Stomach (tissue), 9 donors: ENCODE results near the gene FCN1. TPM values are rescaled to one million over a fixed set of nuclear protein-coding genes. Genes with fewer than 3 reads are reported as not detected.

Source experiments
- DNase-seq, 2 donors: peaks; one replicate each; pipeline versions ENCODE4 v3.0.0 to v3.0.0-alpha.2; 2013 to 2019
- H3K27ac ChIP-seq, 5 donors: fragments of 200-600 bp in 4 of 5; sonication (generic) in 4 of 5; one replicate each; pipeline ENCODE4 v1.5.1; 2013 to 2019; ENCODE audit warnings: mild to moderate bottlenecking in 1 of 5, moderate library complexity in 1 of 5
- H3K27me3 ChIP-seq, 3 donors: fragments of 200-600 bp; sonication (generic); one replicate each; pipeline ENCODE4 v1.5.1; 2017 to 2019; ENCODE audit warnings: mixed run types in 1 of 3
- H3K36me3 ChIP-seq, 4 donors: fragments of 200-600 bp; sonication (generic); 1 replicate in 3 of 4; 2 replicates in 1 of 4; pipeline ENCODE4 v1.5.1; 2016 to 2019
- H3K4me1 ChIP-seq, 4 donors: fragments of 200-600 bp; sonication (generic); one replicate each; pipeline ENCODE4 v1.5.1; 2016 to 2019
- H3K4me3 ChIP-seq, 4 donors: fragments of 200-600 bp; sonication (generic) in 3 of 4; one replicate each; pipeline ENCODE4 v1.5.1; 2016 to 2019; ENCODE audit warnings: mild to moderate bottlenecking in 1 of 4
- H3K9me3 ChIP-seq, 4 donors: fragments of 200-600 bp; sonication (generic); one replicate each; pipeline ENCODE4 v1.5.1; 2016 to 2019
- EP300 ChIP-seq: sonication (generic); formaldehyde crosslinking; IDR thresholded peaks from one replicate; pipeline ENCODE4 v1.6.1; 2017; ENCODE audit warnings: antibody characterized with exemption
- POLR2A ChIP-seq, 4 donors: fragments of 450-650 bp; IDR thresholded peaks; one replicate each; pipeline ENCODE4 v1.6.1; 2016; ENCODE audit warnings: antibody characterized with exemption in 4 of 4, control low read depth in 2 of 4, mild to moderate bottlenecking in 1 of 4, moderate library complexity in 1 of 4
- POLR2AphosphoS5 ChIP-seq, 3 donors: sonication (generic); formaldehyde crosslinking; IDR thresholded peaks; one replicate each; pipeline ENCODE4 v1.6.1; 2016; ENCODE audit warnings: antibody characterized with exemption in 3 of 3
- WGBS, 5 donors: extraction: QIAGEN DNeasy Blood & Tissue Kit in 3 of 5; methylation state at CpG; one replicate each; pipeline versions ENCODE4 v1.1.5 to v1.1.7; 2013 to 2018; 5-methylcytosine and 5-hydroxymethylcytosine counted together
- intact Hi-C: fragments of 100-400 bp; cut with DNase I; formaldehyde crosslinking; loops from one replicate; pipeline ENCODE4 v1.15.1; 2023; ENCODE audit warnings: low total_unique reads
- polyA plus RNA-seq, 3 donors: library from polyadenylated mRNA; stranded (reverse); fragments of 200-250 nt; gene quantifications; one replicate each; pipeline ENCODE4 v1.2.3, GENCODE V29; 2013
- total RNA-seq, 5 donors: library from RNA; depleted of rRNA; stranded (reverse); fragments of >200 nt; gene quantifications; one replicate each; pipeline versions ENCODE4 v1.1.0 to v1.2.3, GENCODE V29; 2014 to 2016
- TF ChIP-seq, protein P1 (sequence below), 7 experiments: fragments of 450-650 bp in 4 of 7; fragments of 200-600 bp in 3 of 7; sonication (generic) in 3 of 7; IDR thresholded peaks; one replicate each; pipeline ENCODE4 v1.5.1; 2016 to 2019; ENCODE audit warnings: antibody characterized with exemption in 7 of 7, control low read depth in 2 of 7, mild to moderate bottlenecking in 1 of 7
- donor health status: healthy with polysubstance abuse.
- donor health status: Bipolar disorder and iron deficiency.
- donor health status: healthy.

FCN1 gene
- total and polyA plus RNA-seq, 8 donors, result 0.38 to 2.8 (median 1.7) TPM; not detected in 4

DNA sequence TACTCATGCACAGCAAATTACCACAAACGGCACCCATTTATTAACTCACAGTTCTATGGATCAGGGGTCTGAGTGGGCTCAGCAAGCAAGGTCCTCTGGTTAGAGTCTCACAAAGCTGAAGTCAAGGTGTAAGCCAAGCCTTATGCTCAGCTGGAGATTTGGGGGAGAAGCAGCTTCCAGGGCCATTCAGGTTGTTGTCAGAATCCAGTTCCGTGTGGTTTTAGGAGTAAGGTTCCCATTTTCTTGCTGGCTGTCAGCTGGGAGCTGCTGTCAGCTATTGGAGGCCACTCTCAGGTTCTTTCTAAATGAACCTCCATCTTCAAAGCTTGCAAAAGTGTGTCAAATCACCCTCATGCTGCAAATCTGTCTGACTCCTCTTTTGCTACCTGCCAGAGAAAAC, 19.4 kb downstream of the FCN1 start:
- no peak for TF ChIP-seq POLR2AphosphoS5 (IDR thresholded peaks at IDR 0.05)
- TF ChIP-seq POLR2A (IDR thresholded peaks at IDR 0.05), result no peak
- no peak for TF ChIP-seq EP300
- intact Hi-C loops, result no loop called here
- Histone ChIP-seq H3K27ac (peak overlapping the region in 2 of 5 donors; percentile 11 to 43), H3K36me3 (no peaks in the 10 kb centered on the region), H3K27me3 (peaks cover 0 to 9% (median 0%) of the 10 kb centered on the region in 3 donors), H3K9me3 (peaks cover 0 to 10% (median 4%) of the 10 kb centered on the region in 4 donors), H3K4me3 (no peak overlapping the region), H3K4me1 (peaks cover 0 to 7% (median 0%) of the 10 kb centered on the region in 4 donors)
- WGBS, 5 donors, result 45 to 70% (median 47%) methylated on average over 2 of the region's 2 CpGs
- no peak for DNase-seq

GRCh38 chr9:134897584-134898170, 20.0 kb downstream of the FCN1 start:
- peaks cover 0 to 10% (median 4%) of the 10 kb centered on the region in 4 donors for H3K9me3 ChIP-seq
- peaks cover 0 to 16% (median 0%) of the 10 kb centered on the region in 3 donors for H3K27me3 ChIP-seq
- H3K36me3 ChIP-seq, result no peaks in the 10 kb centered on the region
- H3K27ac ChIP-seq, result peak overlapping the region in 2 of 5 donors; percentile 11 to 43
- intact Hi-C loops, result no loop called here
- no peak for TF ChIP-seq POLR2A (IDR thresholded peaks at IDR 0.05)
- no peak for TF ChIP-seq POLR2AphosphoS5 (IDR thresholded peaks at IDR 0.05)
- TF ChIP-seq, protein P1, sequence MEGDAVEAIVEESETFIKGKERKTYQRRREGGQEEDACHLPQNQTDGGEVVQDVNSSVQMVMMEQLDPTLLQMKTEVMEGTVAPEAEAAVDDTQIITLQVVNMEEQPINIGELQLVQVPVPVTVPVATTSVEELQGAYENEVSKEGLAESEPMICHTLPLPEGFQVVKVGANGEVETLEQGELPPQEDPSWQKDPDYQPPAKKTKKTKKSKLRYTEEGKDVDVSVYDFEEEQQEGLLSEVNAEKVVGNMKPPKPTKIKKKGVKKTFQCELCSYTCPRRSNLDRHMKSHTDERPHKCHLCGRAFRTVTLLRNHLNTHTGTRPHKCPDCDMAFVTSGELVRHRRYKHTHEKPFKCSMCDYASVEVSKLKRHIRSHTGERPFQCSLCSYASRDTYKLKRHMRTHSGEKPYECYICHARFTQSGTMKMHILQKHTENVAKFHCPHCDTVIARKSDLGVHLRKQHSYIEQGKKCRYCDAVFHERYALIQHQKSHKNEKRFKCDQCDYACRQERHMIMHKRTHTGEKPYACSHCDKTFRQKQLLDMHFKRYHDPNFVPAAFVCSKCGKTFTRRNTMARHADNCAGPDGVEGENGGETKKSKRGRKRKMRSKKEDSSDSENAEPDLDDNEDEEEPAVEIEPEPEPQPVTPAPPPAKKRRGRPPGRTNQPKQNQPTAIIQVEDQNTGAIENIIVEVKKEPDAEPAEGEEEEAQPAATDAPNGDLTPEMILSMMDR (IDR thresholded peaks at IDR 0.05), result no peak
- TF ChIP-seq EP300, result no peak
- 65 to 83% (median 79%) methylated on average over 2 of the region's 2 CpGs for WGBS, 5 donors
- H3K4me1 ChIP-seq, result peaks cover 0 to 7% (median 0%) of the 10 kb centered on the region in 4 donors
- H3K4me3 ChIP-seq, result no peak overlapping the region
- DNase-seq, result no peak

- H3K27me3 ChIP-seq, result peaks cover 0 to 22% (median 0%) of the 10 kb centered on the region in 3 donors
- intact Hi-C loops, result no loop called here
Measured at GRCh38 chr9:134896834-134897583, 20.7 kb downstream of the FCN1 start.

DNA sequence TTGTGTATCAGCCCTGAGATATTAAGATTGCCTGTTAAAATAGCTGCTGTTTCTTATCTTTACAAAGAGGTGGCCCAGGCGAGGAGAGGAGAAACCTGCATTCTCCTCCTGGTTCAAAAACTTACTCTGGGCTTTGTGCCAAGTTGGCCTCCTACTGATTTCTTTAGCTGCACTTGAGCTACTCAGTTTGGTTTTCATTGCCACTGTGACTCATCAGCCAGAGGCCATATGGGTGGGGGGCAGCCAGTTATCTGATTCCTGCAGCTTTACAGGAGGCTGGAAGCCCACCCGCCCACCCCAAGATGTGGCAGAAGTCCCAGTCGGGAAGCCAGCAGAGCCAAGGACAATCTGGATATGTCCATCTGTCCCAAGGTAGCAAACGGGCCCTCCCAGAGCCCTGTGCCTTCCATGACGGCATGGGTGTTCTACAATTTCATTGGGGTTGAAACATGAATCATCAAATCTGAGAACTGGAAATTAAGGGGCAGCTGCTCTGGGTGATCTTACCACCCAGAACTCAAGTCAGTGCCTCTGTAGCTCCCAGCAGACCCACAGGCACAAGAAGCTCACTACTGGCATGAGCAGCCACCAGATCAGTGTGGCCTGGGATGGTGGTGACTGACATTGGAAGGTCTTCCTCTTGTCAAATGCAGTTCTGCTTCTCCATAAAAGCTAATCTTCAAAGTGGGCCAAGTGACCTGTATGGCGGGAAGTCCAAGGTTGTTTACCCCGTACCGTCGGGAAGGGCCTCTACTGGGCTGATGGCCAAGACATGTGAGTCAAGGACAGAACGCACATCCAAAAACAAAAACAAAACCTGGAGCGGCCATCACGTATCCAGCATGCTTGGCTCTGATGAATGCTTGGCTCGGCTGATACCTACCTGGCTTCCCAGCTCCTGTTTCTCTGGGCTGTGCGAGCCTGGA, 21.5 kb downstream of the FCN1 start:
- peak; percentile 24 to 64 for DNase-seq
- Histone ChIP-seq H3K27me3 (peaks cover 0 to 26% (median 0%) of the 10 kb centered on the region in 3 donors), H3K4me3 (no peak overlapping the region), H3K4me1 (peaks cover 0 to 7% (median 0%) of the 10 kb centered on the region in 4 donors), H3K27ac (peak overlapping the region in 4 of 5 donors; percentile 1 to 57 (median 50)), H3K9me3 (peaks cover 0 to 10% (median 4%) of the 10 kb centered on the region in 4 donors), H3K36me3 (no peaks in the 10 kb centered on the region)
- intact Hi-C loops, result no loop called here
- WGBS, 5 donors, result 44 to 55% (median 52%) methylated on average over 13 to 14 of the region's 14 CpGs
- TF ChIP-seq POLR2AphosphoS5 (IDR thresholded peaks at IDR 0.05) (no peak), EP300 (no peak), POLR2A (IDR thresholded peaks at IDR 0.05) (no peak)
- TF ChIP-seq, protein P1 (IDR thresholded peaks at IDR 0.05), result no peak

More at GRCh38 chr9:134896834-134897583, 20.7 kb downstream of the FCN1 start:
- Histone ChIP-seq H3K4me1 (peaks cover 0 to 7% (median 0%) of the 10 kb centered on the region in 4 donors), H3K9me3 (peaks cover 0 to 10% (median 4%) of the 10 kb centered on the region in 4 donors), H3K36me3 (no peaks in the 10 kb centered on the region), H3K4me3 (no peak overlapping the region), H3K27ac (peak overlapping the region in 4 of 5 donors; percentile 1 to 57 (median 50))
- 74 to 83% (median 82%) methylated on average over 14 of the region's 14 CpGs for WGBS, 5 donors
- DNase-seq, result no peak
- no peak for TF ChIP-seq EP300
- TF ChIP-seq POLR2A (IDR thresholded peaks at IDR 0.05), result no peak
- no peak for TF ChIP-seq POLR2AphosphoS5 (IDR thresholded peaks at IDR 0.05)
- TF ChIP-seq, protein P1 (IDR thresholded peaks at IDR 0.05), result no peak
